Panc1 (cell line): Measurements from ENCODE around the gene SHANK1.

Experiments
- POLR2AphosphoS5 ChIP-seq: IDR thresholded peaks from 2 replicates; pipeline ENCODE4 v1.6.1; 2012; ENCODE audit warnings: mild to moderate bottlenecking, low read depth, low read length, moderate library complexity
- TF ChIP-seq, protein P1 (sequence below): fragments of 450-650 bp; IDR thresholded peaks from 2 replicates; pipeline ENCODE4 v1.5.1; 2017; ENCODE audit warnings: mild to moderate bottlenecking

GRCh38 chr19:50722201-50723013 lies 2.8 kb upstream of the SHANK1 start:
- TF ChIP-seq, protein P1, sequence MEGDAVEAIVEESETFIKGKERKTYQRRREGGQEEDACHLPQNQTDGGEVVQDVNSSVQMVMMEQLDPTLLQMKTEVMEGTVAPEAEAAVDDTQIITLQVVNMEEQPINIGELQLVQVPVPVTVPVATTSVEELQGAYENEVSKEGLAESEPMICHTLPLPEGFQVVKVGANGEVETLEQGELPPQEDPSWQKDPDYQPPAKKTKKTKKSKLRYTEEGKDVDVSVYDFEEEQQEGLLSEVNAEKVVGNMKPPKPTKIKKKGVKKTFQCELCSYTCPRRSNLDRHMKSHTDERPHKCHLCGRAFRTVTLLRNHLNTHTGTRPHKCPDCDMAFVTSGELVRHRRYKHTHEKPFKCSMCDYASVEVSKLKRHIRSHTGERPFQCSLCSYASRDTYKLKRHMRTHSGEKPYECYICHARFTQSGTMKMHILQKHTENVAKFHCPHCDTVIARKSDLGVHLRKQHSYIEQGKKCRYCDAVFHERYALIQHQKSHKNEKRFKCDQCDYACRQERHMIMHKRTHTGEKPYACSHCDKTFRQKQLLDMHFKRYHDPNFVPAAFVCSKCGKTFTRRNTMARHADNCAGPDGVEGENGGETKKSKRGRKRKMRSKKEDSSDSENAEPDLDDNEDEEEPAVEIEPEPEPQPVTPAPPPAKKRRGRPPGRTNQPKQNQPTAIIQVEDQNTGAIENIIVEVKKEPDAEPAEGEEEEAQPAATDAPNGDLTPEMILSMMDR: no peak
- TF ChIP-seq POLR2AphosphoS5: no peak
